A673 (cell line): ENCODE data around the gene THYN1. TPM values are rescaled to one million over a fixed set of nuclear protein-coding genes. Genes with fewer than 3 reads are reported as not detected.

Experiments used
- BruUV-seq: library from RNA; stranded (reverse); fragments of 400-500 nt; replicated peaks from 2 replicates; lab custom pipeline; 2021; lab: Mats Ljungman, UMichigan
- CTCF ChIA-PET: fragments of 300-600 bp; sonication (Branson Sonifier 250); formaldehyde crosslinking; loops from one replicate; lab custom pipeline; 2022; ENCODE audit warnings: antibody characterized with exemption; lab: Charles Lee
- POLR2A ChIA-PET: fragments of 300-600 bp; sonication (Branson Sonifier 250); formaldehyde crosslinking; loops from one replicate; lab custom pipeline; 2022; ENCODE audit warnings: antibody characterized with exemption; ENCODE audit not compliant: low non-redundant PET; lab: Charles Lee
- DNase-seq: peaks from one replicate; pipeline ENCODE4 v3.0.0-alpha.2; 2015; ENCODE audit warnings: low spot score
- H3K27ac ChIP-seq: fragments of 200-600 bp; sonication (generic); 2 replicates; pipeline ENCODE4 v1.5.1; 2016; ENCODE audit warnings: mixed run types, low read depth, mild to moderate bottlenecking, mixed read lengths, antibody characterized with exemption, low read length; ENCODE audit not compliant: poor library complexity, severe bottlenecking
- H3K27me3 ChIP-seq: fragments of 200-600 bp; sonication (generic); replicated peaks from 2 replicates; pipeline ENCODE4 v1.6.1; 2017; ENCODE audit warnings: mixed run types, low read depth, mild to moderate bottlenecking, mixed read lengths, antibody characterized with exemption, low read length; ENCODE audit not compliant: insufficient read depth, poor library complexity
- H3K36me3 ChIP-seq: fragments of 200-600 bp; sonication (generic); 2 replicates; pipeline ENCODE4 v1.6.1; 2016; ENCODE audit warnings: mixed run types, mild to moderate bottlenecking, mixed read lengths, antibody characterized with exemption, low read length; ENCODE audit not compliant: insufficient read depth, poor library complexity, severe bottlenecking
- H3K4me1 ChIP-seq: fragments of 200-600 bp; sonication (generic); 2 replicates; pipeline ENCODE4 v1.6.1; 2017; ENCODE audit warnings: mixed run types, mild to moderate bottlenecking, mixed read lengths, antibody characterized with exemption, low read length; ENCODE audit not compliant: insufficient read depth, poor library complexity, severe bottlenecking
- H3K4me3 ChIP-seq: fragments of 200-600 bp; sonication (generic); 2 replicates; pipeline ENCODE4 v1.5.1; 2016; ENCODE audit warnings: low read depth, mixed run types, mild to moderate bottlenecking, mixed read lengths, low read length; ENCODE audit not compliant: poor library complexity, severe bottlenecking
- H3K9me3 ChIP-seq: fragments of 200-600 bp; sonication (generic); 2 replicates; pipeline ENCODE4 v1.6.1; 2016; ENCODE audit warnings: mixed run types, low read depth, mild to moderate bottlenecking, mixed read lengths, antibody characterized with exemption, low read length; ENCODE audit not compliant: poor library complexity, severe bottlenecking
- CTCF ChIP-seq: fragments of 300-800, 200-600 bp; sonication (generic); conservative IDR thresholded peaks from 2 replicates; pipeline ENCODE4 v1.5.1; 2017; ENCODE audit warnings: low read depth, mild to moderate bottlenecking, antibody characterized with exemption, low read length, moderate library complexity, mixed read lengths
- EZH2 ChIP-seq: fragments of 200-600 bp; sonication (generic); IDR thresholded peaks from 2 replicates; pipeline ENCODE4 v1.6.1; 2017; ENCODE audit warnings: borderline replicate concordance, low read depth, mild to moderate bottlenecking, mixed read lengths, antibody characterized with exemption, low read length; ENCODE audit not compliant: poor library complexity, severe bottlenecking
- intact Hi-C: fragments of 100-400 bp; cut with micrococcal nuclease; formaldehyde crosslinking; loops from one replicate; pipeline ENCODE4 v1.10.0; 2022; ENCODE audit not compliant: unreplicated experiment
- total RNA-seq: library from RNA; stranded (reverse); gene quantifications from 2 replicates; pipeline ENCODE4 v1.2.3, GENCODE V29; 2021

Gene THYN1
- total RNA-seq, 1 experiment from 2014 or later, result 57.2 TPM

GRCh38 chr11:134200688-134201087 lies 52.5 kb downstream of the THYN1 start:
- CTCF ChIA-PET, result no interaction called here
- TF ChIP-seq CTCF (no peak), EZH2 (no peak)
- DNase-seq, result no peak
- POLR2A ChIA-PET, result no interaction called here
- peaks cover 89% of the 10 kb centered on the region for H3K36me3 ChIP-seq
- H3K27me3 ChIP-seq, result no peaks in the 10 kb centered on the region
- intact Hi-C loops, result no loop called here
- no TSS peak for BruUV-seq
- no peaks in the 10 kb centered on the region for H3K4me1 ChIP-seq
- no peak overlapping the region for H3K4me3 ChIP-seq
- no peaks in the 10 kb centered on the region for H3K9me3 ChIP-seq
- no peak overlapping the region for H3K27ac ChIP-seq

- ChIA-PET CTCF (no interaction called here), POLR2A (interaction anchor here (0.7 kb wide), 1 partner anchor 144 kb away, joined by 3 read pairs; no protein-coding TSS in a partner anchor)
- no peak for DNase-seq
- no TSS peak for BruUV-seq
- intact Hi-C loops, result no loop called here
- TF ChIP-seq CTCF (no peak), EZH2 (no peak)
- no peaks in the 10 kb centered on the region for H3K9me3 ChIP-seq
- no peaks in the 10 kb centered on the region for H3K27me3 ChIP-seq
- H3K4me1 ChIP-seq, result no peaks in the 10 kb centered on the region
- H3K27ac ChIP-seq, result no peak overlapping the region
- H3K4me3 ChIP-seq, result no peak overlapping the region
- H3K36me3 ChIP-seq, result peaks cover 90% of the 10 kb centered on the region
Observed at GRCh38 chr11:134199531-134199930, 53.6 kb downstream of the THYN1 start.

Other genes with a start within 250 kb of the THYN1 start
- 9.0 and 14.5 TPM in 2 replicates for gene JAM3, start 184.3 kb downstream of the THYN1 start, total RNA-seq
- 120 and 127 TPM in 2 replicates for gene NCAPD3, start 29.4 kb downstream of the THYN1 start, total RNA-seq
- gene VPS26B, start 28.7 kb downstream of the THYN1 start, total RNA-seq, result 51.3 and 53.3 TPM in 2 replicates
- gene ACAD8, start 216 bp upstream of the THYN1 start, total RNA-seq, result 32.3 and 34.8 TPM in 2 replicates
- 0.09 and 0.17 TPM in 2 replicates for gene GLB1L3, start 23.0 kb upstream of the THYN1 start, total RNA-seq
- gene GLB1L2, start 78.6 kb upstream of the THYN1 start, total RNA-seq, result 21.7 and 22.6 TPM in 2 replicates
- gene B3GAT1, start 158.9 kb upstream of the THYN1 start, total RNA-seq, result 3.7 and 5.5 TPM in 2 replicates